GM12878 (cell line): ENCODE data around the gene COL27A1. TPM values are rescaled to one million over a fixed set of nuclear protein-coding genes. Genes with fewer than 3 reads are reported as not detected.

ENCODE experiments used
- ATAC-seq: fragments of 200-7000 bp; cut with Tn5 transposase; 3 replicates; pipeline ENCODE4 v1.9.1; 2020; ENCODE audit warnings: mild to moderate bottlenecking, moderate library complexity
- BruUV-seq: library from RNA; stranded (reverse); fragments of 400-500 nt; replicated peaks from 2 replicates; lab custom pipeline; 2021; lab: Mats Ljungman, UMichigan
- CTCF ChIA-PET: fragments of 300-600 bp; sonication (Branson Sonifier 250); formaldehyde crosslinking; extraction: SDS; loops from one replicate; lab custom pipeline; 2021; ENCODE audit warnings: inconsistent platforms; lab: Yijun Ruan, JAX
- POLR2A ChIA-PET: fragments of 350-600 bp; formaldehyde crosslinking; extraction: SDS; loops from one replicate; lab custom pipeline; 2021; ENCODE audit warnings: inconsistent platforms; lab: Charles Lee
- RAD21 ChIA-PET: fragments of 300-600 bp; sonication (Branson Sonifier 250); formaldehyde crosslinking; loops from one replicate; lab custom pipeline; 2023; ENCODE audit warnings: antibody characterized with exemption; ENCODE audit not compliant: unreplicated experiment; lab: Charles Lee
- SMC1A ChIA-PET: fragments of 300-600 bp; sonication (Branson Sonifier 250); formaldehyde crosslinking; loops from one replicate; lab custom pipeline; 2023; ENCODE audit not compliant: unreplicated experiment, uncharacterized antibody; lab: Charles Lee
- DNase-seq: peaks from one replicate; pipeline ENCODE4 v3.0.0-alpha.2; 2011; ENCODE audit warnings: low read depth, low spot score
- FAIRE-seq: peaks from 3 replicates; lab custom pipeline; 2011; peaks lifted over from hg19 to GRCh38; lab: Jason Lieb, UNC
- H2AFZ ChIP-seq: 2 replicates; pipeline ENCODE4 v1.6.0; 2011; ENCODE audit warnings: low read depth, low read length, control low read depth; ENCODE audit not compliant: control insufficient read depth
- H3K27ac ChIP-seq: 2 replicates; pipeline ENCODE4 v1.5.1; 2011; ENCODE audit warnings: control low read depth; ENCODE audit not compliant: control insufficient read depth, insufficient read depth
- H3K27me3 ChIP-seq, 2 experiments: replicated peaks in 1 of 2; 2 replicates each; pipeline versions ENCODE4 v1.6.0 to v1.6.1; 2011; ENCODE audit warnings: low read length in 1 of 2; ENCODE audit not compliant: control insufficient read depth in 2 of 2, insufficient read depth in 2 of 2
- H3K36me3 ChIP-seq, 2 experiments: 2 replicates each; pipeline ENCODE4 v1.5.1; 2011; ENCODE audit warnings: low read length in 1 of 2; ENCODE audit not compliant: control insufficient read depth in 2 of 2, insufficient read depth in 2 of 2
- H3K4me1 ChIP-seq: 2 replicates; pipeline ENCODE4 v1.6.1; 2011; ENCODE audit warnings: mild to moderate bottlenecking, low read length, moderate library complexity, mixed read lengths; ENCODE audit not compliant: control insufficient read depth, insufficient read depth
- H3K4me2 ChIP-seq: 2 replicates; pipeline ENCODE4 v1.6.0; 2011; ENCODE audit warnings: control low read depth; ENCODE audit not compliant: control insufficient read depth, insufficient read depth
- H3K4me3 ChIP-seq: fragments of 200-600 bp; sonication (generic); 2 replicates; pipeline ENCODE4 v1.5.1; 2016
- H3K79me2 ChIP-seq: 2 replicates; pipeline ENCODE4 v1.6.0; 2011; ENCODE audit warnings: low read length; ENCODE audit not compliant: control insufficient read depth, insufficient read depth
- H3K9ac ChIP-seq: 2 replicates; pipeline ENCODE4 v1.8.0; 2011; ENCODE audit warnings: low read length, control low read depth, mixed read lengths; ENCODE audit not compliant: control insufficient read depth, insufficient read depth
- H3K9me3 ChIP-seq: replicated peaks from 3 replicates; pipeline ENCODE4 v1.5.1; 2011; ENCODE audit warnings: mild to moderate bottlenecking, low read length; ENCODE audit not compliant: control insufficient read depth, insufficient read depth
- H4K20me1 ChIP-seq: 2 replicates; pipeline ENCODE4 v1.6.0; 2011; ENCODE audit not compliant: control insufficient read depth, insufficient read depth
- CBFB ChIP-seq: IDR thresholded peaks from 2 replicates; pipeline ENCODE4 v1.6.1; 2016; ENCODE audit warnings: antibody characterized with exemption, low read depth
- CEBPB ChIP-seq, 2 experiments: fragments of 150-350 bp in 1 of 2; IDR thresholded peaks; 2 replicates each; pipeline ENCODE4 v1.6.1; 2012 to 2014; ENCODE audit warnings: low read depth in 2 of 2, low read length in 2 of 2, borderline replicate concordance in 1 of 2, inconsistent platforms in 1 of 2
- ELK1 ChIP-seq: IDR thresholded peaks from 2 replicates; pipeline ENCODE4 v1.6.1; 2012; ENCODE audit warnings: low read depth, low read length, improper control_type of control experiment
- FOXM1 ChIP-seq: IDR thresholded peaks from 2 replicates; pipeline ENCODE4 v1.6.1; 2012; ENCODE audit warnings: low read depth, mild to moderate bottlenecking, inconsistent platforms, low read length, moderate library complexity
- GABPA ChIP-seq: IDR thresholded peaks from 2 replicates; pipeline ENCODE4 v1.6.1; 2014; ENCODE audit warnings: antibody characterized with exemption, low read depth, mild to moderate bottlenecking, inconsistent platforms
- HDGF ChIP-seq: fragments of 450-650 bp; IDR thresholded peaks from 2 replicates; pipeline ENCODE4 v1.6.1; 2016; ENCODE audit warnings: antibody characterized with exemption
- KLF5 ChIP-seq: fragments of 450-650 bp; IDR thresholded peaks from 2 replicates; pipeline ENCODE4 v1.6.1; 2014; ENCODE audit warnings: mild to moderate bottlenecking; ENCODE audit not compliant: partially characterized antibody
- MEF2A ChIP-seq: IDR thresholded peaks from 2 replicates; pipeline ENCODE4 v1.6.1; 2011; ENCODE audit warnings: low read depth, mild to moderate bottlenecking, low read length, moderate library complexity; ENCODE audit not compliant: insufficient read depth
- MYB ChIP-seq: fragments of 150-350 bp; IDR thresholded peaks from 2 replicates; pipeline ENCODE4 v1.6.1; 2014; ENCODE audit warnings: mild to moderate bottlenecking, low read depth, low read length, borderline replicate concordance
- PML ChIP-seq: IDR thresholded peaks from 2 replicates; pipeline ENCODE4 v1.6.1; 2012; ENCODE audit warnings: low read length, inconsistent platforms
- RB1 ChIP-seq: fragments of 450-650 bp; formaldehyde crosslinking; IDR thresholded peaks from 2 replicates; pipeline ENCODE4 v1.6.1; 2017; ENCODE audit warnings: mild to moderate bottlenecking, borderline replicate concordance
- SMAD1 ChIP-seq: fragments of 450-650 bp; IDR thresholded peaks from 2 replicates; pipeline ENCODE4 v1.6.1; 2018; ENCODE audit warnings: mild to moderate bottlenecking, low read depth; ENCODE audit not compliant: partially characterized antibody
- TARDBP ChIP-seq: IDR thresholded peaks from 2 replicates; pipeline ENCODE4 v1.6.1; 2016; ENCODE audit warnings: borderline replicate concordance
- TCF7 ChIP-seq: IDR thresholded peaks from 2 replicates; pipeline ENCODE4 v1.6.1; 2014; ENCODE audit warnings: antibody characterized with exemption, borderline replicate concordance
- ZBTB11 ChIP-seq: fragments of 450-650 bp; formaldehyde crosslinking; IDR thresholded peaks from 2 replicates; pipeline ENCODE4 v1.5.0; 2022; ENCODE audit warnings: mild to moderate bottlenecking, missing genetic modification characterization
- ZNF24 ChIP-seq: fragments of 450-650 bp; IDR thresholded peaks from 2 replicates; pipeline ENCODE4 v1.6.1; 2017; ENCODE audit warnings: antibody characterized with exemption, mild to moderate bottlenecking
- WGBS: methylation state at CpG from one replicate; pipeline ENCODE4 v1.1.6; 2016; ENCODE audit warnings: low lambda C conversion rate; ENCODE audit not compliant: insufficient replicate concordance, insufficient coverage; ENCODE audit errors: missing lambda C conversion rate; 5-methylcytosine and 5-hydroxymethylcytosine counted together
- in situ Hi-C: fragments of 300-500 bp; cut with MboI; formaldehyde crosslinking; loops from 9 replicates; pipeline ENCODE4 v1.14.3; 2018; ENCODE audit warnings: mixed read lengths
- intact Hi-C: fragments of 100-400 bp; cut with micrococcal nuclease; formaldehyde crosslinking; loops from one replicate; pipeline ENCODE4 v1.14.2; 2022; ENCODE audit not compliant: unreplicated experiment
- polyA plus RNA-seq, 11 experiments: library from polyadenylated mRNA; depleted of rRNA in 4 of 11; unstranded in 6 of 11; stranded (reverse) in 5 of 11; fragments of >200 nt; fragmentation: Nextera tagmentation in 4 of 11; fragmentation: Illumina TruSeq in 1 of 11; extraction: Ambion mirVana in 4 of 11; extraction: Trizol in 1 of 11; gene quantifications; 1 replicate in 1 of 11; 2 replicates in 10 of 11; pipeline versions ENCODE4 v1.2.1 to v1.2.3, GENCODE V29; 2011 to 2016; ENCODE audit warnings: inconsistent platforms in 2 of 11, missing spikeins in 2 of 11, low read depth in 1 of 11
- total RNA-seq, 4 experiments: library from RNA; depleted of rRNA in 3 of 4; stranded (reverse); fragments of >200 nt in 3 of 4; fragmentation: Illumina TruSeq in 1 of 4; extraction: Trizol in 1 of 4; gene quantifications; 2 replicates each; pipeline versions ENCODE4 v1.2.1 to v1.2.3, GENCODE V29; 2013 to 2021

Gene COL27A1
- total and polyA plus RNA-seq, 10 of the 15 experiments (the other 5 are each of a cell fraction or from before 2014, with no cell fraction given) = 0.10 TPM; not detected in 9

- FAIRE-seq (no peak), DNase-seq (no peak), ATAC-seq (no peak)
- in situ Hi-C loops = no loop called here
- WGBS = 18% methylated on average over 6 of the region's 6 CpGs
- ChIA-PET CTCF (interaction anchor here (1.0 kb wide), 1 partner anchor 77 kb away, joined by 4 read pairs; no protein-coding TSS in a partner anchor), RAD21 (no interaction called here), SMC1A (no interaction called here), POLR2A (no interaction called here)
- intact Hi-C loops = no loop called here
- Histone ChIP-seq H3K9ac (no peak overlapping the region), H3K4me2 (no peak overlapping the region), H3K9me3 (no peaks in the 10 kb centered on the region), H4K20me1 (no peaks in the 10 kb centered on the region), H3K4me3 (no peak overlapping the region), H3K36me3 (no peaks in the 10 kb centered on the region), H3K27me3 (no peaks in the 10 kb centered on the region; a peak in 2 of 4 replicates), H3K79me2 (no peaks in the 10 kb centered on the region), H2AFZ (no peak overlapping the region), H3K4me1 (no peaks in the 10 kb centered on the region), H3K27ac (no peak overlapping the region)
- BruUV-seq = no TSS peak
- TF ChIP-seq ZNF24 (no peak), ELK1 (no peak), PML (no peak), SMAD1 (no peak), GABPA (no peak), TCF7 (no peak)
Measured at GRCh38 chr9:114213566-114213965, 58.2 kb downstream of the COL27A1 start.

GRCh38 chr9:114214181-114214580 is 58.8 kb downstream of the COL27A1 start:
- ATAC-seq (no peak), DNase-seq (no peak), FAIRE-seq (no peak)
- Histone ChIP-seq H4K20me1 (no peaks in the 10 kb centered on the region), H3K4me1 (no peaks in the 10 kb centered on the region), H3K79me2 (no peaks in the 10 kb centered on the region), H3K36me3 (no peaks in the 10 kb centered on the region), H3K4me2 (no peak overlapping the region), H3K27me3 (no peaks in the 10 kb centered on the region; a peak in 2 of 4 replicates), H3K4me3 (no peak overlapping the region), H3K9me3 (no peaks in the 10 kb centered on the region), H3K9ac (no peak overlapping the region), H2AFZ (no peak overlapping the region), H3K27ac (no peak overlapping the region)
- ChIA-PET CTCF (no interaction called here), POLR2A (no interaction called here), SMC1A (no interaction called here), RAD21 (no interaction called here)
- BruUV-seq = no TSS peak
- in situ Hi-C loops = no loop called here
- WGBS = 32% methylated on average over 6 of the region's 6 CpGs
- intact Hi-C loops = no loop called here
- TF ChIP-seq FOXM1 (no peak), MYB (no peak), TARDBP (no peak), ZBTB11 (CRISPR knock-in tag) (no peak), RB1 (no peak), CEBPB (IDR thresholded peaks at IDR 0.05; ENCODE audit: borderline replicate concordance in 1 of 2, low read depth in 2 of 2, low read length in 2 of 2) (no peak), KLF5 (no peak), CBFB (no peak), MEF2A (no peak), HDGF (no peak)
